Neural crest cell (in vitro differentiated cells): ENCODE data around the gene F10. TPM values are rescaled to one million over a fixed set of nuclear protein-coding genes. Genes with fewer than 3 reads are reported as not detected.

Experiments
- DNase-seq: peaks from one replicate; pipeline ENCODE4 v3.0.0; 2021; ENCODE audit warnings: low read depth, mixed read lengths, low spot score
- H3K27ac Mint-ChIP-seq: one replicate; pipeline ENCODE4 v1.8.0; 2021; ENCODE audit warnings: mild to moderate bottlenecking, mixed read lengths; ENCODE audit not compliant: unreplicated experiment
- H3K27me3 Mint-ChIP-seq: 2 replicates; pipeline ENCODE4 v1.8.0; 2021; ENCODE audit warnings: low read depth, mild to moderate bottlenecking, mixed read lengths
- H3K36me3 Mint-ChIP-seq: 2 replicates; pipeline ENCODE4 v1.8.0; 2021; ENCODE audit warnings: low read depth, mild to moderate bottlenecking, mixed read lengths
- H3K4me1 Mint-ChIP-seq: 2 replicates; pipeline ENCODE4 v1.8.0; 2021; ENCODE audit warnings: mixed read lengths
- H3K4me3 Mint-ChIP-seq: one replicate; pipeline ENCODE4 v1.8.0; 2021; ENCODE audit warnings: mild to moderate bottlenecking, mixed read lengths
- H3K9me3 Mint-ChIP-seq: 2 replicates; pipeline ENCODE4 v1.8.0; 2021; ENCODE audit warnings: mixed read lengths
- CTCF ChIP-seq: fragments of 200-600 bp; sonication (generic); conservative IDR thresholded peaks from 2 replicates; pipeline ENCODE4 v1.5.0; 2021; ENCODE audit warnings: antibody characterized with exemption, mild to moderate bottlenecking
- total RNA-seq: library from RNA; stranded (reverse); gene quantifications from 2 replicates; pipeline ENCODE4 v1.2.1, GENCODE V29; 2021

F10 gene
- total RNA-seq, 1 donor from 2014 or later: 0.89 TPM

GRCh38 chr13:113190181-113190580 is 67.6 kb downstream of the F10 start:
- H3K36me3 Mint-ChIP-seq: peaks cover 17% of the 10 kb centered on the region
- peaks cover 3% of the 10 kb centered on the region for H3K4me1 Mint-ChIP-seq
- H3K4me3 Mint-ChIP-seq: no peak overlapping the region
- H3K27me3 Mint-ChIP-seq: no peaks in the 10 kb centered on the region
- no peak for DNase-seq
- no peak for TF ChIP-seq CTCF
- no peak overlapping the region for H3K27ac Mint-ChIP-seq
- H3K9me3 Mint-ChIP-seq: no peaks in the 10 kb centered on the region

GRCh38 chr13:113192279-113192678 is 69.7 kb downstream of the F10 start:
- no peaks in the 10 kb centered on the region for H3K27me3 Mint-ChIP-seq
- TF ChIP-seq CTCF: no peak
- peaks cover under 1% of the 10 kb centered on the region for H3K4me1 Mint-ChIP-seq
- peaks cover 14% of the 10 kb centered on the region for H3K36me3 Mint-ChIP-seq
- H3K9me3 Mint-ChIP-seq: no peaks in the 10 kb centered on the region
- no peak for DNase-seq
- H3K27ac Mint-ChIP-seq: no peak overlapping the region
- H3K4me3 Mint-ChIP-seq: no peak overlapping the region

- H3K36me3 Mint-ChIP-seq: peaks cover 11% of the 10 kb centered on the region
- H3K4me3 Mint-ChIP-seq: no peak overlapping the region
- H3K27ac Mint-ChIP-seq: no peak overlapping the region
- H3K27me3 Mint-ChIP-seq: no peaks in the 10 kb centered on the region
- no peak for TF ChIP-seq CTCF
- H3K4me1 Mint-ChIP-seq: no peaks in the 10 kb centered on the region
- no peak for DNase-seq
- no peaks in the 10 kb centered on the region for H3K9me3 Mint-ChIP-seq
These were observed 70.3 kb downstream of the F10 start for GRCh38 chr13:113192902-113193301.

GRCh38 chr13:113195360-113195759 is 72.8 kb downstream of the F10 start:
- TF ChIP-seq CTCF: no peak
- no peaks in the 10 kb centered on the region for H3K4me1 Mint-ChIP-seq
- H3K9me3 Mint-ChIP-seq: no peaks in the 10 kb centered on the region
- no peak overlapping the region for H3K4me3 Mint-ChIP-seq
- no peak for DNase-seq
- no peaks in the 10 kb centered on the region for H3K36me3 Mint-ChIP-seq
- no peaks in the 10 kb centered on the region for H3K27me3 Mint-ChIP-seq
- H3K27ac Mint-ChIP-seq: no peak overlapping the region

- Mint-ChIP-seq H3K4me1 (no peaks in the 10 kb centered on the region), H3K36me3 (no peaks in the 10 kb centered on the region), H3K27ac (no peak overlapping the region), H3K4me3 (no peak overlapping the region), H3K9me3 (no peaks in the 10 kb centered on the region), H3K27me3 (no peaks in the 10 kb centered on the region)
- no peak for TF ChIP-seq CTCF
- no peak for DNase-seq
These were observed 74.6 kb downstream of the F10 start for GRCh38 chr13:113196970-113197737.

Other genes with a start within 250 kb of the F10 start
- 59.9 and 62.5 TPM in 2 replicates for gene MCF2L, start 153.6 kb upstream of the F10 start, total RNA-seq
- gene F7, start 17.0 kb upstream of the F10 start, total RNA-seq: 1.0 and 1.2 TPM in 2 replicates
- gene PROZ, start 35.8 kb downstream of the F10 start, total RNA-seq: not detected in 2 replicates
- 56.9 and 60.4 TPM in 2 replicates for gene PCID2, start 85.9 kb downstream of the F10 start, total RNA-seq
- gene CUL4A, start 86.8 kb downstream of the F10 start, total RNA-seq: 63.0 and 63.9 TPM in 2 replicates
- 104 and 110 TPM in 2 replicates for gene LAMP1, start 174.4 kb downstream of the F10 start, total RNA-seq
- 8.9 and 9.3 TPM in 2 replicates for gene GRTP1, start 241.3 kb downstream of the F10 start, total RNA-seq